H9 (cell line): ENCODE data around the gene UGT1A6. TPM values are rescaled to one million over a fixed set of nuclear protein-coding genes. Genes with fewer than 3 reads are reported as not detected.

ENCODE experiments used
- DNase-seq: peaks from one replicate; pipeline ENCODE4 v3.0.0-alpha.2; 2017
- H2AFZ ChIP-seq: one replicate; pipeline ENCODE4 v1.6.1; 2013; ENCODE audit warnings: mild to moderate bottlenecking, low read length, control low read depth, moderate library complexity
- H2AK5ac ChIP-seq: 2 replicates; pipeline ENCODE4 v1.6.1; 2013; ENCODE audit warnings: low read length, control low read depth, mixed read lengths; ENCODE audit not compliant: insufficient read length
- H2BK120ac ChIP-seq: one replicate; pipeline ENCODE4 v1.6.1; 2013; ENCODE audit warnings: low read depth, mild to moderate bottlenecking, low read length, control low read depth, inconsistent platforms; ENCODE audit not compliant: poor library complexity, severe bottlenecking
- H2BK12ac ChIP-seq: 2 replicates; pipeline ENCODE4 v1.6.1; 2013; ENCODE audit warnings: low read length, control low read depth, mixed read lengths, low read depth; ENCODE audit not compliant: insufficient read length
- H2BK15ac ChIP-seq: 2 replicates; pipeline ENCODE4 v1.6.1; 2013; ENCODE audit warnings: low read depth, low read length, control low read depth
- H2BK20ac ChIP-seq: one replicate; pipeline ENCODE4 v1.6.1; 2013; ENCODE audit warnings: low read depth, mild to moderate bottlenecking, low read length, control low read depth, inconsistent platforms; ENCODE audit not compliant: poor library complexity, severe bottlenecking
- H2BK5ac ChIP-seq: 2 replicates; pipeline ENCODE4 v1.6.1; 2013; ENCODE audit warnings: low read length, control low read depth, mixed read lengths; ENCODE audit not compliant: insufficient read length
- H3K14ac ChIP-seq: 2 replicates; pipeline ENCODE4 v1.6.1; 2013; ENCODE audit warnings: low read length, control low read depth; ENCODE audit not compliant: insufficient read depth
- H3K18ac ChIP-seq: 2 replicates; pipeline ENCODE4 v1.6.1; 2013; ENCODE audit warnings: low read depth, mild to moderate bottlenecking, mixed read lengths, low read length, control low read depth; ENCODE audit not compliant: insufficient read length
- H3K23ac ChIP-seq: 2 replicates; pipeline ENCODE4 v1.6.1; 2013; ENCODE audit warnings: low read length, control low read depth, mixed read lengths, low read depth; ENCODE audit not compliant: insufficient read length
- H3K23me2 ChIP-seq: 2 replicates; pipeline ENCODE4 v1.6.1; 2013; ENCODE audit warnings: low read depth, mild to moderate bottlenecking, mixed read lengths, low read length, control low read depth; ENCODE audit not compliant: insufficient read length, poor library complexity, severe bottlenecking
- H3K27ac ChIP-seq: 2 replicates; pipeline ENCODE4 v1.5.1; 2013; ENCODE audit warnings: low read length, control low read depth, mixed read lengths, low read depth; ENCODE audit not compliant: insufficient read length
- H3K27me3 ChIP-seq: 2 replicates; pipeline ENCODE4 v1.6.1; 2013; ENCODE audit warnings: low read length, control low read depth, inconsistent platforms; ENCODE audit not compliant: insufficient read depth
- H3K4ac ChIP-seq: 2 replicates; pipeline ENCODE4 v1.6.1; 2013; ENCODE audit warnings: low read depth, mild to moderate bottlenecking, control low read depth, inconsistent platforms, low read length, moderate library complexity
- H3K4me1 ChIP-seq: 2 replicates; pipeline ENCODE4 v1.6.1; 2013; ENCODE audit warnings: low read length, control low read depth, inconsistent platforms; ENCODE audit not compliant: insufficient read depth
- H3K4me2 ChIP-seq: 2 replicates; pipeline ENCODE4 v1.6.1; 2013; ENCODE audit warnings: low read length, control low read depth, mixed read lengths; ENCODE audit not compliant: insufficient read length, insufficient read depth
- H3K56ac ChIP-seq: 2 replicates; pipeline ENCODE4 v1.6.1; 2013; ENCODE audit warnings: low read depth, mild to moderate bottlenecking, mixed read lengths, low read length, control low read depth; ENCODE audit not compliant: insufficient read length
- H3K79me1 ChIP-seq: 2 replicates; pipeline ENCODE4 v1.6.1; 2013; ENCODE audit warnings: low read depth, mild to moderate bottlenecking, moderate library complexity, low read length, control low read depth, inconsistent platforms; ENCODE audit not compliant: insufficient read depth, poor library complexity, severe bottlenecking
- H3K79me2 ChIP-seq: 2 replicates; pipeline ENCODE4 v1.6.1; 2013; ENCODE audit warnings: low read length, control low read depth, inconsistent platforms; ENCODE audit not compliant: insufficient read depth
- H3K9ac ChIP-seq: 2 replicates; pipeline ENCODE4 v1.6.1; 2013; ENCODE audit warnings: low read length, control low read depth, mixed read lengths; ENCODE audit not compliant: insufficient read length; ENCODE audit errors: extremely low read depth
- H3K9me3 ChIP-seq: one replicate; pipeline ENCODE4 v1.6.1; 2013; ENCODE audit warnings: low read depth, low read length, inconsistent platforms; ENCODE audit not compliant: control insufficient read depth
- H3T11ph ChIP-seq: one replicate; pipeline ENCODE4 v1.6.1; 2013; ENCODE audit warnings: mild to moderate bottlenecking, low read length, control low read depth, inconsistent platforms
- H4K20me1 ChIP-seq: one replicate; pipeline ENCODE4 v1.6.1; 2013; ENCODE audit not compliant: control insufficient read depth, insufficient read length, insufficient read depth
- H4K5ac ChIP-seq: 2 replicates; pipeline ENCODE4 v1.6.1; 2013; ENCODE audit warnings: low read depth, mild to moderate bottlenecking, mixed read lengths, low read length, control low read depth; ENCODE audit not compliant: insufficient read length
- H4K8ac ChIP-seq: replicated peaks from 2 replicates; pipeline ENCODE4 v1.6.1; 2013; ENCODE audit warnings: low read length, control low read depth, mixed read lengths, low read depth; ENCODE audit not compliant: insufficient read length
- H4K91ac ChIP-seq: 2 replicates; pipeline ENCODE4 v1.6.1; 2013; ENCODE audit warnings: low read depth, mild to moderate bottlenecking, moderate library complexity, mixed read lengths, low read length, control low read depth; ENCODE audit not compliant: insufficient read length
- H3K27ac Mint-ChIP-seq, 3 experiments: 2 replicates in 2 of 3; 3 replicates in 1 of 3; pipeline ENCODE4 v1.8.0; 2020 to 2021; ENCODE audit warnings: mixed read lengths in 3 of 3, mild to moderate bottlenecking in 1 of 3, moderate library complexity in 1 of 3
- H3K27me3 Mint-ChIP-seq: 2 replicates; pipeline ENCODE4 v1.8.0; 2021; ENCODE audit warnings: low read depth, mild to moderate bottlenecking, moderate library complexity, mixed read lengths
- H3K36me3 Mint-ChIP-seq, 3 experiments: 2 replicates in 2 of 3; 3 replicates in 1 of 3; pipeline ENCODE4 v1.8.0; 2020 to 2021; ENCODE audit warnings: low read depth in 3 of 3, mixed read lengths in 3 of 3; ENCODE audit not compliant: insufficient read depth in 1 of 3
- H3K4me1 Mint-ChIP-seq, 2 experiments: 2 replicates each; pipeline ENCODE4 v1.8.0; 2020; ENCODE audit warnings: mixed read lengths in 2 of 2
- H3K4me3 Mint-ChIP-seq, 2 experiments: 2 replicates in 1 of 2; 3 replicates in 1 of 2; pipeline ENCODE4 v1.8.0; 2020 to 2021; ENCODE audit warnings: mild to moderate bottlenecking in 2 of 2, mixed read lengths in 2 of 2, moderate library complexity in 1 of 2
- H3K9me3 Mint-ChIP-seq, 2 experiments: 2 replicates in 1 of 2; 3 replicates in 1 of 2; pipeline ENCODE4 v1.8.0; 2020; ENCODE audit warnings: mild to moderate bottlenecking in 2 of 2, mixed read lengths in 2 of 2, moderate library complexity in 1 of 2
- WGBS: extraction: QIAGEN DNeasy Blood & Tissue Kit; methylation state at CpG from one replicate; pipeline ENCODE4 v1.1.7; 2013; ENCODE audit warnings: missing lambda C conversion rate, low lambda C conversion rate, mixed read lengths; ENCODE audit not compliant: insufficient read length; ENCODE audit errors: extremely low coverage; 5-methylcytosine and 5-hydroxymethylcytosine counted together
- total RNA-seq: library from RNA; stranded (reverse); gene quantifications from 2 replicates; pipeline ENCODE4 v1.2.1, GENCODE V29; 2021
- TF ChIP-seq, protein P1 (sequence below): fragments of 200-600 bp; sonication (generic); conservative IDR thresholded peaks from 3 replicates; pipeline ENCODE4 v1.8.0; 2021; ENCODE audit warnings: antibody characterized with exemption, mild to moderate bottlenecking

Gene UGT1A6
- total RNA-seq, 1 experiment from 2014 or later: not detected

DNA sequence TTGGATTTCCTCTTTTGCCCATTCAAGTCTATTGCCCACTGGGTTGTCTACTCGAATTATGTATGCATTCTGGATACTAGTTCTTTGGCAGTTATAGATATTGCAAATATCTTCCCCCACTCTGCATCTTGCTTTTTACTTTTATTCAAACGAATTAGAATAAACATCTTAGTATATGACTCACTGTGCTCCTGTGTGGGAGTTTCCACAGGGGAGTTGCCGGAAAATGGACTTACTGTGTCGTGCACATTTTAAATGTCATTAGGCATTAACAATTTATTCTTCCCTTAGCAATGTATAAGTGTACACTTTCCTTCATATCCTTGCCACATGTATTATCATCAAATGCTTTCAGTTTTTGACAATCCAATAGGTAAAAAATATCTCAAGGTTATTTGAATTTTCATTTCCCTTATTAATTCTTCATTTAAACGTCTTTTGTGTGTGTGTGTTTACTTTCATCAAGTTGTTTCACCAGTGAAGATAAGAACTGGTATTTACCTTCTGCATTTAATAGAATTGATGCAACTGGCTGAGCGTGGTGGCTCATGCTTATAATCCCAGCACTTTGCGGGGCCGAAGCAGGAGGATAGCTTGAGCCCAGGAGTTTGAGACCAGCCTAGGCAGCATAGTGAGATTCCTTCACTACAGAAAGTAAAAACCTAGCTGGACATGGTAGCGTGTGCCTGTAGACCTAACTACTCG lies 15.4 kb downstream of the UGT1A6 start:
- peaks cover 5% of the 10 kb centered on the region for H3K23me2 ChIP-seq
- H3K9ac ChIP-seq: no peak overlapping the region
- no peak overlapping the region for H2BK5ac ChIP-seq
- no peak overlapping the region for H2BK12ac ChIP-seq
- Mint-ChIP-seq H3K27me3 (peaks cover 8% of the 10 kb centered on the region), H3K9me3 (peaks cover 4% of the 10 kb centered on the region in 2 experiments; a peak in 3 of 5 replicates), H3K4me1 (peaks cover 7% of the 10 kb centered on the region in 2 experiments), H3K36me3 (peaks cover 0 to 6% (median 0%) of the 10 kb centered on the region in 3 experiments; a peak in 1 of 7 replicates), H3K4me3 (no peak overlapping the region), H3K27ac (no peak overlapping the region)
- H3K27ac ChIP-seq: no peak overlapping the region
- no peak overlapping the region for H4K91ac ChIP-seq
- no peak for DNase-seq
- H2BK15ac ChIP-seq: no peak overlapping the region
- no peak overlapping the region for H3K4me2 ChIP-seq
- no peak overlapping the region for H2BK120ac ChIP-seq
- H3K27me3 ChIP-seq: no peaks in the 10 kb centered on the region
- H3K18ac ChIP-seq: no peak overlapping the region
- H3K4me1 ChIP-seq: no peaks in the 10 kb centered on the region
- H2AK5ac ChIP-seq: no peak overlapping the region
- TF ChIP-seq, protein P1, sequence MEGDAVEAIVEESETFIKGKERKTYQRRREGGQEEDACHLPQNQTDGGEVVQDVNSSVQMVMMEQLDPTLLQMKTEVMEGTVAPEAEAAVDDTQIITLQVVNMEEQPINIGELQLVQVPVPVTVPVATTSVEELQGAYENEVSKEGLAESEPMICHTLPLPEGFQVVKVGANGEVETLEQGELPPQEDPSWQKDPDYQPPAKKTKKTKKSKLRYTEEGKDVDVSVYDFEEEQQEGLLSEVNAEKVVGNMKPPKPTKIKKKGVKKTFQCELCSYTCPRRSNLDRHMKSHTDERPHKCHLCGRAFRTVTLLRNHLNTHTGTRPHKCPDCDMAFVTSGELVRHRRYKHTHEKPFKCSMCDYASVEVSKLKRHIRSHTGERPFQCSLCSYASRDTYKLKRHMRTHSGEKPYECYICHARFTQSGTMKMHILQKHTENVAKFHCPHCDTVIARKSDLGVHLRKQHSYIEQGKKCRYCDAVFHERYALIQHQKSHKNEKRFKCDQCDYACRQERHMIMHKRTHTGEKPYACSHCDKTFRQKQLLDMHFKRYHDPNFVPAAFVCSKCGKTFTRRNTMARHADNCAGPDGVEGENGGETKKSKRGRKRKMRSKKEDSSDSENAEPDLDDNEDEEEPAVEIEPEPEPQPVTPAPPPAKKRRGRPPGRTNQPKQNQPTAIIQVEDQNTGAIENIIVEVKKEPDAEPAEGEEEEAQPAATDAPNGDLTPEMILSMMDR: no peak
- no peak overlapping the region for H4K8ac ChIP-seq
- no peak overlapping the region for H3K56ac ChIP-seq
- no peak overlapping the region for H4K5ac ChIP-seq
- H3K23ac ChIP-seq: no peak overlapping the region
- no peaks in the 10 kb centered on the region for H3K9me3 ChIP-seq
- no peaks in the 10 kb centered on the region for H3K79me1 ChIP-seq
- no peaks in the 10 kb centered on the region for H3K79me2 ChIP-seq
- no peak overlapping the region for H3K14ac ChIP-seq
- no peak overlapping the region for H3T11ph ChIP-seq
- no peak overlapping the region for H2BK20ac ChIP-seq
- no peak overlapping the region for H2AFZ ChIP-seq
- no CpG with 5 or more reads among the region's 10 CpGs for WGBS
- no peaks in the 10 kb centered on the region for H4K20me1 ChIP-seq
- H3K4ac ChIP-seq: no peak overlapping the region
